AG04450 (cell line): Measurements from ENCODE around the gene GAS6. TPM values are rescaled to one million over a fixed set of nuclear protein-coding genes. Genes with fewer than 3 reads are reported as not detected.

Source experiments
- CTCF ChIA-PET: fragments of 300-600, 350-600 bp; formaldehyde crosslinking; extraction: SDS; loops from one replicate; lab custom pipeline; 2022; ENCODE audit warnings: antibody characterized with exemption, inconsistent platforms; lab: Charles Lee
- POLR2A ChIA-PET: fragments of 350-600 bp; formaldehyde crosslinking; extraction: SDS; loops from one replicate; lab custom pipeline; 2021; ENCODE audit warnings: antibody characterized with exemption, inconsistent platforms; lab: Yijun Ruan, JAX
- DNase-seq: peaks from one replicate; pipeline ENCODE4 v3.0.0-alpha.2; 2011; ENCODE audit warnings: low read depth, low spot score
- H3K27ac ChIP-seq: one replicate; pipeline ENCODE4 v1.5.1; 2012; ENCODE audit warnings: low read depth, low read length, control low read depth
- H3K27me3 ChIP-seq: one replicate; pipeline ENCODE4 v1.6.0; 2012; ENCODE audit warnings: low read length; ENCODE audit not compliant: control insufficient read depth, insufficient read depth
- H3K4me3 ChIP-seq: 2 replicates; pipeline ENCODE4 v1.5.1; 2011; ENCODE audit warnings: mild to moderate bottlenecking, low read depth, low read length, control low read depth
- H3K9me3 ChIP-seq: 2 replicates; pipeline ENCODE4 v1.5.1; 2012; ENCODE audit warnings: low read length; ENCODE audit not compliant: control insufficient read depth, insufficient read depth
- polyA plus RNA-seq: library from polyadenylated mRNA; depleted of rRNA; stranded (reverse); fragments of >200 nt; gene quantifications from 2 replicates; pipeline ENCODE4 v1.2.3, GENCODE V29; 2011
- TF ChIP-seq, protein P1 (sequence below): IDR thresholded peaks from 2 replicates; pipeline ENCODE4 v1.5.1; 2011; ENCODE audit warnings: low read depth, low read length, control low read depth, inconsistent platforms

Gene GAS6
- polyA plus RNA-seq, 1 experiment = 356 TPM

DNA sequence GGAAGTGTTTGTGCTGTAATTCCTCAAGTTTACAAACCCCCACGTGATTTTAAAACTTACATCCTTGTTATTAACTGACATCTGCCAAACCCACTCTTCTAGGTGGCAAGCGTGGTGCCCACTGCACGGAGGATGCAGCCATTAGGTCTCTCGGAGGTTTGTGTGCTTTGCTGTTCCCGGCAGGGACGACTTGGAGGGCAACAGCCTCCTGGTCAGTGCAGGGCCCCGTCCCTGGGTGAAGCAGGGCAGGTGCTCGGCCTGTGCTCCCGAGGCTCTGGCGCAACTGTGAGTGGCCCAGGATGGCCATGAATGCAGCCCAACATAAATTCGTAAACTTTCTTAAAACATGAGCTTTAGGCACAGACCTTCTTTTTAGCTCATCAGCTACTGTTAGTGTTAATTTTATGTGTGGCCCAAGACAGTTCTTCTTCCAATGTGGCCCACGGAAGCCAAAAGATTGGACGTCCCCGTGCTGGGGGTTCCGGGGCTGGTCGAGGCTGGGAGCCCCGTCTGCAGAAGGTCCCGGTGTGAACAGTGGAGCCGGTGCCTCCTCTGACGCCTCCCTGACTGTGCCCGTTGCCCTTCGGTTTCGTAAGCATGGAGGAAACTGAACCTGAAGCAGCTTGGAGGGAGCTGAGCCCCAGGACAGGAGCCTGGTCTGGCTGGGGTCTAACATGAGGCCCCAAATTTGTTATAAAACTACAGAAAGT is 11.9 kb downstream of the GAS6 start:
- ChIA-PET POLR2A (no interaction called here), CTCF (no interaction called here)
- no peaks in the 10 kb centered on the region for H3K27me3 ChIP-seq
- no peak overlapping the region for H3K4me3 ChIP-seq
- peak overlapping the region; percentile 47 for H3K27ac ChIP-seq
- peaks cover under 1% of the 10 kb centered on the region; the same call in 1 of the 2 replicates for H3K9me3 ChIP-seq
- TF ChIP-seq, protein P1, sequence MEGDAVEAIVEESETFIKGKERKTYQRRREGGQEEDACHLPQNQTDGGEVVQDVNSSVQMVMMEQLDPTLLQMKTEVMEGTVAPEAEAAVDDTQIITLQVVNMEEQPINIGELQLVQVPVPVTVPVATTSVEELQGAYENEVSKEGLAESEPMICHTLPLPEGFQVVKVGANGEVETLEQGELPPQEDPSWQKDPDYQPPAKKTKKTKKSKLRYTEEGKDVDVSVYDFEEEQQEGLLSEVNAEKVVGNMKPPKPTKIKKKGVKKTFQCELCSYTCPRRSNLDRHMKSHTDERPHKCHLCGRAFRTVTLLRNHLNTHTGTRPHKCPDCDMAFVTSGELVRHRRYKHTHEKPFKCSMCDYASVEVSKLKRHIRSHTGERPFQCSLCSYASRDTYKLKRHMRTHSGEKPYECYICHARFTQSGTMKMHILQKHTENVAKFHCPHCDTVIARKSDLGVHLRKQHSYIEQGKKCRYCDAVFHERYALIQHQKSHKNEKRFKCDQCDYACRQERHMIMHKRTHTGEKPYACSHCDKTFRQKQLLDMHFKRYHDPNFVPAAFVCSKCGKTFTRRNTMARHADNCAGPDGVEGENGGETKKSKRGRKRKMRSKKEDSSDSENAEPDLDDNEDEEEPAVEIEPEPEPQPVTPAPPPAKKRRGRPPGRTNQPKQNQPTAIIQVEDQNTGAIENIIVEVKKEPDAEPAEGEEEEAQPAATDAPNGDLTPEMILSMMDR = no peak
- DNase-seq = no peak

DNA sequence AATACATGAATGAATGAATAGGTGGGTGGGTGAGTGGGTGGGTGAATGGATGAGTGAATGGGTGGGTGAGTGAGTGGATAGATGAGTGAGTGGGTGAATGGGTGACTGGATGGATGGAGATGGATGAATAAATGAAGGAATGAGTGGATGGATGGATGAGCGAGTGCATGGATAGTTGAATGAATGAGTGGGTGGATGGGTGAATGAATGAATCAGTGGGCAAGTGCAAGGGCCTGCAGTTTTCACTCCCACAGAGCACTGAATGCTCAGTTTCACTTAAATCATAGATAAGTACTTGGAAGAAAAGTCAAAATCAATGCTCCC is 12.4 kb downstream of the GAS6 start:
- DNase-seq = no peak
- Histone ChIP-seq H3K27me3 (no peaks in the 10 kb centered on the region), H3K9me3 (peaks cover 4% of the 10 kb centered on the region; the same call in 1 of the 2 replicates), H3K27ac (no peak overlapping the region), H3K4me3 (no peak overlapping the region)
- ChIA-PET CTCF (no interaction called here), POLR2A (no interaction called here)
- TF ChIP-seq, protein P1 = no peak

DNA sequence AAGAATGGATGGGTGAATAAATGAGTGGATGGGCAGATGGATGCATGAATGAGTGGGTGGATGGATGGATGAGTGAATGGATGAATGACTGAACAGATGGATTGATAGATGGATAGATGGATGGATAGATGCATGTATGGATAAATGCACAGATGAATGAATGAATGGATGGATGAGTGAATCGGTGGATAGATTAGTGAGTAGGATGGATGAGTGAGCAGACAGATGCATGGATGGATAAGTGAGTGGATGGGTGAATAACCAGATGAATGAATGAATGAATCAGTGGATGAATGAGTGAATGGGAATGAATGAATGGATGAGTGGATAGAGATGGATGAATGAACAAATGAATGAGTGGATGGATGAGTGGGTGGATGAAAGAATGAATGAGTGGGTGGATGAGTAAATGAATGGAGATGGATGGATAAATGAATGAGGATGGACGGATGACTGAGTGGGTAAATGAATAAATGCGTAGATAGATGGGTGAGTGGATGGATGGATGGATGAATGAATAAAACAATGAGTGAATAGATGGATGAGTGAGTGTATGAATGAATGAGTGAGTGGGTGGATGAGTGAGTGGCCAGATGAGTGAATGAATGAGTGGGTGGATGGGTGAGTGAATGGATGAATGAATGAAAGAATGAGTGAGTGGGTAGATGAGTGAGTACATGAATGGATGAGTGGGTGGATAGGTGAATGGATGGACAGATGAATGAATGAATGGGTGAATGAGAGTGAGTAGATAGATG is 13.0 kb downstream of the GAS6 start:
- TF ChIP-seq, protein P1 = no peak
- ChIA-PET CTCF (no interaction called here), POLR2A (no interaction called here)
- Histone ChIP-seq H3K9me3 (peaks cover 4% of the 10 kb centered on the region; the same call in 1 of the 2 replicates), H3K27ac (peak overlapping the region; percentile 52), H3K4me3 (no peak overlapping the region), H3K27me3 (no peaks in the 10 kb centered on the region)
- DNase-seq = no peak

DNA sequence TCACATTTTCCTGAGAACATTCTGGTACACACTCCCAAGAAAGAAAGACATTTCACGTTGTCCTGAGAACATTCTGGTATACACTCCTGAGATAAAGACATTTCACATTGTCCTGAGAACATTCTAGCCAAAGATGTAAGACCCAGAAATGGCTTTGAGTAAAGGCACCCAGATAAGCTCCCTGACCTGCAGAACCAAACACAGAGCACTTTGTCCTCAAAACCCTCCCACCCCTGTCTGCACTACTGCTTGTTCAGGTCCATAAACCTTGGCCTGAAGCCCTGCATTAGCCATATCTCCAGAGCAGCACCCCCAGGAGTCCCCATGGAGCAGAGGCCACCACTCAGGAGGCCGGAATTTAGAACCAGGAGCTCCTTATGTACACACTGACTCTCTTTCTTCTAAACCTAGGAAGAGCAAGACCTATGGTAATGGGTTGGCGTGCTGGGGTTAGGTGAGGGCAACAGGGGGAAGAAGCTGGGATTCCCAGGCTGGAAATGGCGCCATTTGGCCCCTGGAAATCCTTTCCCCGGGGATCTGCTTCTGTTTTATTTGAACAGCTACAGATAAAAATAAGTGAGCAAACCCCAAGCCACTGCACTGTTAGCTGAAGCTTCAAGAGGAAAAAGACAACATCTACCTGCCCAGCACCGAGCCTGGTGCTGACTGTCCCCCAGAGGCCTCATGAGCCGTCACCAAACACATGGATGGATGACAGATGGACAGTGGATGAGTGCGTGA is 13.7 kb downstream of the GAS6 start:
- Histone ChIP-seq H3K4me3 (no peak overlapping the region), H3K9me3 (peaks cover 4% of the 10 kb centered on the region; the same call in 1 of the 2 replicates), H3K27ac (peak overlapping the region; percentile 52), H3K27me3 (no peaks in the 10 kb centered on the region)
- POLR2A ChIA-PET = no interaction called here
- CTCF ChIA-PET = no interaction called here
- no peak for DNase-seq
- TF ChIP-seq, protein P1 = no peak
